Tibial nerve (tissue), 4 donors: Measurements from ENCODE around the gene MYOD1. TPM values are rescaled to one million over a fixed set of nuclear protein-coding genes. Genes with fewer than 3 reads are reported as not detected.

Experiments
- DNase-seq, 2 donors: peaks; one replicate each; pipeline ENCODE4 v3.0.0-alpha.2; 2019; ENCODE audit warnings: low spot score in 2 of 2
- H3K27ac ChIP-seq, 4 donors: fragments of 200-600 bp; sonication (generic) in 3 of 4; one replicate each; pipeline ENCODE4 v1.5.1; 2017 to 2019; ENCODE audit warnings: mild to moderate bottlenecking in 1 of 4
- H3K27me3 ChIP-seq, 2 donors: fragments of 200-600 bp; sonication (generic) in 1 of 2; one replicate each; pipeline versions ENCODE4 v1.5.1 to v1.6.0; 2017 to 2019
- H3K36me3 ChIP-seq, 3 donors: fragments of 200-600 bp; sonication (generic); one replicate each; pipeline ENCODE4 v1.5.1; 2018 to 2019
- H3K4me1 ChIP-seq, 4 donors: fragments of 200-600 bp; sonication (generic) in 3 of 4; one replicate each; pipeline ENCODE4 v1.5.1; 2017 to 2019
- H3K4me3 ChIP-seq, 4 donors: fragments of 200-600 bp; sonication (generic) in 3 of 4; one replicate each; pipeline ENCODE4 v1.5.1; 2017 to 2019; ENCODE audit warnings: mild to moderate bottlenecking in 1 of 4, moderate library complexity in 1 of 4
- H3K9me3 ChIP-seq, 4 donors: fragments of 200-600 bp; sonication (generic) in 3 of 4; one replicate each; pipeline ENCODE4 v1.5.1; 2017 to 2019
- CTCF ChIP-seq, 5 experiments: fragments of 200-600 bp in 3 of 5; fragments of 450-650 bp in 2 of 5; sonication (generic) in 3 of 5; IDR thresholded peaks; one replicate each; pipeline ENCODE4 v1.5.1; 2016 to 2019; ENCODE audit warnings: antibody characterized with exemption in 5 of 5, mild to moderate bottlenecking in 3 of 5, moderate library complexity in 2 of 5
- EP300 ChIP-seq, 2 donors: sonication (generic); formaldehyde crosslinking; IDR thresholded peaks; one replicate each; pipeline ENCODE4 v1.6.1; 2017; ENCODE audit warnings: antibody characterized with exemption in 2 of 2, mild to moderate bottlenecking in 1 of 2
- POLR2A ChIP-seq, 2 donors: fragments of 450-650 bp; IDR thresholded peaks; one replicate each; pipeline ENCODE4 v1.6.1; 2017; ENCODE audit warnings: antibody characterized with exemption in 2 of 2, mild to moderate bottlenecking in 2 of 2, moderate library complexity in 2 of 2
- WGBS, 2 donors: methylation state at CpG; one replicate each; pipeline ENCODE4 v1.1.5; 2018; 5-methylcytosine and 5-hydroxymethylcytosine counted together
- total RNA-seq, 4 donors: library from RNA; depleted of rRNA; stranded (reverse); fragments of >200 nt; gene quantifications; one replicate each; pipeline ENCODE4 v1.1.0, GENCODE V29; 2016

Gene MYOD1
- total RNA-seq, 4 donors from 2014 or later = not detected

- no peaks in the 10 kb centered on the region for H3K9me3 ChIP-seq
- H3K36me3 ChIP-seq = no peaks in the 10 kb centered on the region
- H3K4me1 ChIP-seq = no peaks in the 10 kb centered on the region
- H3K27ac ChIP-seq = no peak overlapping the region
- WGBS, 2 donors = 83 to 92% methylated on average over 5 of the region's 5 CpGs
- DNase-seq = no peak
- H3K27me3 ChIP-seq = peaks cover 0 to 5% of the 10 kb centered on the region in 2 donors
- TF ChIP-seq POLR2A (IDR thresholded peaks at IDR 0.05) (no peak), CTCF (IDR thresholded peaks at IDR 0.05) (no peak), EP300 (IDR thresholded peaks at IDR 0.05) (no peak)
- no peak overlapping the region for H3K4me3 ChIP-seq
Observed at GRCh38 chr11:17684550-17684949, 34.8 kb upstream of the MYOD1 start.

- no peak overlapping the region for H3K4me3 ChIP-seq
- H3K27ac ChIP-seq = no peak overlapping the region
- H3K9me3 ChIP-seq = no peaks in the 10 kb centered on the region
- peaks cover 0 to 5% of the 10 kb centered on the region in 2 donors for H3K27me3 ChIP-seq
- H3K36me3 ChIP-seq = no peaks in the 10 kb centered on the region
- TF ChIP-seq EP300 (IDR thresholded peaks at IDR 0.05) (no peak), POLR2A (IDR thresholded peaks at IDR 0.05) (no peak), CTCF (IDR thresholded peaks at IDR 0.05) (no peak)
- WGBS, 2 donors = 28 to 32% methylated on average over 7 to 8 of the region's 8 CpGs
- no peaks in the 10 kb centered on the region for H3K4me1 ChIP-seq
- DNase-seq = no peak
Observed at GRCh38 chr11:17686231-17686980, 33.0 kb upstream of the MYOD1 start.

- 85% methylated on average over 18 of the region's 18 CpGs for WGBS, 2 donors
- peaks cover 0 to 5% of the 10 kb centered on the region in 2 donors for H3K27me3 ChIP-seq
- H3K4me3 ChIP-seq = no peak overlapping the region
- no peak overlapping the region for H3K27ac ChIP-seq
- TF ChIP-seq POLR2A (IDR thresholded peaks at IDR 0.05) (no peak), EP300 (IDR thresholded peaks at IDR 0.05) (no peak), CTCF (IDR thresholded peaks at IDR 0.05) (no peak)
- DNase-seq = no peak
- H3K9me3 ChIP-seq = no peaks in the 10 kb centered on the region
- no peaks in the 10 kb centered on the region for H3K4me1 ChIP-seq
- no peaks in the 10 kb centered on the region for H3K36me3 ChIP-seq
Observed at GRCh38 chr11:17687946-17688670, 31.3 kb upstream of the MYOD1 start.

- WGBS, 2 donors = 39 to 60% methylated on average over 2 of the region's 2 CpGs
- TF ChIP-seq POLR2A (IDR thresholded peaks at IDR 0.05) = no peak
- no peak for TF ChIP-seq CTCF (IDR thresholded peaks at IDR 0.05)
- TF ChIP-seq EP300 (IDR thresholded peaks at IDR 0.05) = no peak
- H3K4me1 ChIP-seq = no peaks in the 10 kb centered on the region
- no peak overlapping the region for H3K4me3 ChIP-seq
- H3K27me3 ChIP-seq = peaks cover 0 to 26% of the 10 kb centered on the region in 2 donors
- no peaks in the 10 kb centered on the region for H3K36me3 ChIP-seq
- H3K9me3 ChIP-seq = no peaks in the 10 kb centered on the region
- H3K27ac ChIP-seq = no peak overlapping the region
- no peak for DNase-seq
Observed at GRCh38 chr11:17691550-17691949, 27.8 kb upstream of the MYOD1 start.

GRCh38 chr11:17691976-17692375 lies 27.4 kb upstream of the MYOD1 start:
- no peak for TF ChIP-seq CTCF (IDR thresholded peaks at IDR 0.05)
- no peak for TF ChIP-seq EP300 (IDR thresholded peaks at IDR 0.05)
- TF ChIP-seq POLR2A (IDR thresholded peaks at IDR 0.05) = no peak
- Histone ChIP-seq H3K4me1 (no peaks in the 10 kb centered on the region), H3K4me3 (no peak overlapping the region), H3K9me3 (no peaks in the 10 kb centered on the region), H3K36me3 (no peaks in the 10 kb centered on the region), H3K27me3 (peaks cover 0 to 29% of the 10 kb centered on the region in 2 donors), H3K27ac (no peak overlapping the region)
- no peak for DNase-seq
- WGBS, 2 donors = 69 to 70% methylated on average over 10 of the region's 10 CpGs
